ENCODE measurements around the gene FMOD. TPM values are rescaled to one million over a fixed set of nuclear protein-coding genes. Genes with fewer than 3 reads are reported as not detected.

The FMOD gene
- total RNA-seq: 10 to 100 TPM; 36.6 to 59.8 TPM
- 10 to 100 TPM; 65.2 to 97.6 (median 80.9) TPM for polyA plus RNA-seq (ENCODE audit: insufficient read length in 6 of 6)
- long read RNA-seq, donor 1, transcript FMOD-201 (3 exons, 3,310 nt): major isoform, 17 of 72 reads
- long read RNA-seq, donor 1, partial matches to known transcripts: 55 of 72 reads
- long read RNA-seq, donor 1, other reads (novel, unspliced or antisense): 0 of 72 reads
- long read RNA-seq, donor 2, transcript FMOD-201 (3 exons, 3,310 nt): major isoform, 12 of 75 reads
- long read RNA-seq, donor 2, partial matches to known transcripts: 63 of 75 reads
- long read RNA-seq, donor 2, other reads (novel, unspliced or antisense): 0 of 75 reads
- long read RNA-seq, donor 3, transcript FMOD-201 (3 exons, 3,310 nt): major isoform, 18 of 28 reads
- long read RNA-seq, donor 3, partial matches to known transcripts: 10 of 28 reads
- long read RNA-seq, donor 3, other reads (novel, unspliced or antisense): 0 of 28 reads
- long read RNA-seq, donor 4, transcript FMOD-201 (3 exons, 3,310 nt): major isoform, 8 of 12 reads
- long read RNA-seq, donor 4, partial matches to known transcripts: 1 of 12 reads
- long read RNA-seq, donor 4, other reads (novel, unspliced or antisense): 3 of 12 reads
- long read RNA-seq, donor 5, transcript FMOD-201 (3 exons, 3,310 nt): major isoform, 14 of 52 reads
- long read RNA-seq, donor 5, partial matches to known transcripts: 37 of 52 reads
- long read RNA-seq, donor 5, other reads (novel, unspliced or antisense): 0 of 52 reads
- long read RNA-seq, donor 6, transcript FMOD-201 (3 exons, 3,310 nt): major isoform, 28 of 82 reads
- long read RNA-seq, donor 6, partial matches to known transcripts: 54 of 82 reads
- long read RNA-seq, donor 6, other reads (novel, unspliced or antisense): 0 of 82 reads
- long read RNA-seq, donor 7, transcript FMOD-201 (3 exons, 3,310 nt): major isoform, 17 of 67 reads
- long read RNA-seq, donor 7, partial matches to known transcripts: 50 of 67 reads
- long read RNA-seq, donor 7, other reads (novel, unspliced or antisense): 0 of 67 reads
- long read RNA-seq, donor 8, transcript FMOD-201 (3 exons, 3,310 nt): major isoform, 18 of 104 reads
- long read RNA-seq, donor 8, partial matches to known transcripts: 86 of 104 reads
- long read RNA-seq, donor 8, other reads (novel, unspliced or antisense): 0 of 104 reads
- long read RNA-seq, donor 9, partial matches to known transcripts: 0 of 1 reads
- long read RNA-seq, donor 9, other reads (novel, unspliced or antisense): 0 of 1 reads
- long read RNA-seq, donor 10, partial matches to known transcripts: 2 of 5 reads
- long read RNA-seq, donor 10, other reads (novel, unspliced or antisense): 0 of 5 reads
- long read RNA-seq, donor 11, transcript FMOD-201 (3 exons, 3,310 nt): major isoform, 5 of 10 reads
- long read RNA-seq, donor 11, partial matches to known transcripts: 5 of 10 reads
- long read RNA-seq, donor 11, other reads (novel, unspliced or antisense): 0 of 10 reads
- long read RNA-seq, donor 12, transcript FMOD-201 (3 exons, 3,310 nt): major isoform, 16 of 44 reads
- long read RNA-seq, donor 12, partial matches to known transcripts: 28 of 44 reads
- long read RNA-seq, donor 12, other reads (novel, unspliced or antisense): 0 of 44 reads

- no peaks in the 10 kb centered on the region for H3K27me3 ChIP-seq
- H3K27ac ChIP-seq: peak within 1 kb of the TSS in 1 of 2 donors; percentile 13
- H3K36me3 ChIP-seq: no peaks in the 10 kb centered on the region
- ATAC-seq (peak; percentile 79), DNase-seq (peak in 3 of 4 donors; percentile 43 to 87 (median 82))
- TF ChIP-seq, protein P1, sequence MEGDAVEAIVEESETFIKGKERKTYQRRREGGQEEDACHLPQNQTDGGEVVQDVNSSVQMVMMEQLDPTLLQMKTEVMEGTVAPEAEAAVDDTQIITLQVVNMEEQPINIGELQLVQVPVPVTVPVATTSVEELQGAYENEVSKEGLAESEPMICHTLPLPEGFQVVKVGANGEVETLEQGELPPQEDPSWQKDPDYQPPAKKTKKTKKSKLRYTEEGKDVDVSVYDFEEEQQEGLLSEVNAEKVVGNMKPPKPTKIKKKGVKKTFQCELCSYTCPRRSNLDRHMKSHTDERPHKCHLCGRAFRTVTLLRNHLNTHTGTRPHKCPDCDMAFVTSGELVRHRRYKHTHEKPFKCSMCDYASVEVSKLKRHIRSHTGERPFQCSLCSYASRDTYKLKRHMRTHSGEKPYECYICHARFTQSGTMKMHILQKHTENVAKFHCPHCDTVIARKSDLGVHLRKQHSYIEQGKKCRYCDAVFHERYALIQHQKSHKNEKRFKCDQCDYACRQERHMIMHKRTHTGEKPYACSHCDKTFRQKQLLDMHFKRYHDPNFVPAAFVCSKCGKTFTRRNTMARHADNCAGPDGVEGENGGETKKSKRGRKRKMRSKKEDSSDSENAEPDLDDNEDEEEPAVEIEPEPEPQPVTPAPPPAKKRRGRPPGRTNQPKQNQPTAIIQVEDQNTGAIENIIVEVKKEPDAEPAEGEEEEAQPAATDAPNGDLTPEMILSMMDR (IDR thresholded peaks at IDR 0.05): no peak
- no peaks in the 10 kb centered on the region for H3K9me3 ChIP-seq
- H3K4me1 ChIP-seq: peaks cover 4 to 12% of the 10 kb centered on the region in 2 donors
- H3K4me3 ChIP-seq: peak within 1 kb of the TSS; percentile 3 to 14
- intact Hi-C loops (cut with DNase I): no loop called here
These were observed at the start of gene FMOD for GRCh38 chr1:203351037-203351625. FMOD (minus strand) TSS chr1:203351122; CDS start chr1:203348270, 2,852 bp downstream.

DNA sequence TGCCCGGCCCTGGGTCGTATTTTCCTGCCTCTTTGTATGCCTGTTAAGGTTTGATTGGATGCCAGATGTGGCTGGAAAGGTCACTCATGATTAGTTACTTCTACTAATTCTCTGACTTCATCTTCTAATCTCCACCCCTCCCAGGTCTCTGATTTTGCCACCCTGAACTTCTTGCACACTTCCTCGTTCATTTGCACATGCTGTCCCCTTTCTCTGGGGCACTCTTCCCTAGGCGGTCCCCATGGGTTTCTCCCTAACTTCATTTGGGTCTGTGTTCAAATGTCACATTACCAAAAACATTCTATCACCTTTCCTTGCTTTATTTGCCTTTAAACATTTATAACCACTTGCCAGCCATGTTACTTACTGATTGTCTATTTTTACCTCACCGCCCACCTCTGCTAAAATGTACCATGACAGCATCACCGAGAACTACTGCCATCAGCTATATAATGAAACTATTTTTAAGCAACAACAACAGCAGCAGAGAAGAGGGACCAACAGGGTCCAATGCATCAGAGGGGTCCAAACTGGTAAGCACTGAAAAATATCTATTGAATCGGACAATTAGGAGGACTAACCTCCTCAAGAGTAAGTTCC is 45.8 kb upstream of the FMOD start:
- Histone ChIP-seq H3K4me3 (no peak overlapping the region), H3K4me1 (no peaks in the 10 kb centered on the region), H3K27me3 (peaks cover 0 to 11% of the 10 kb centered on the region in 2 donors), H3K27ac (no peak overlapping the region), H3K9me3 (no peaks in the 10 kb centered on the region), H3K36me3 (no peaks in the 10 kb centered on the region)
- DNase-seq (no peak), ATAC-seq (no peak)
- TF ChIP-seq, protein P1 (IDR thresholded peaks at IDR 0.05): no peak
- intact Hi-C loops (cut with DNase I): no loop called here

- H3K4me3 ChIP-seq: no peak overlapping the region
- no peak for ATAC-seq
- peak overlapping the region in 1 of 2 donors; percentile 16 for H3K27ac ChIP-seq
- H3K9me3 ChIP-seq: no peaks in the 10 kb centered on the region
- H3K36me3 ChIP-seq: no peaks in the 10 kb centered on the region
- DNase-seq: peak in 1 of 4 donors; percentile 54
- H3K4me1 ChIP-seq: no peaks in the 10 kb centered on the region
- intact Hi-C loops (cut with DNase I): no loop called here
- H3K27me3 ChIP-seq: peaks cover 0 to 11% of the 10 kb centered on the region in 2 donors
- TF ChIP-seq, protein P1 (IDR thresholded peaks at IDR 0.05): no peak
These were observed 44.8 kb upstream of the FMOD start for GRCh38 chr1:203395751-203396150.

GRCh38 chr1:203390298-203390697 is 39.4 kb upstream of the FMOD start:
- TF ChIP-seq, protein P1 (IDR thresholded peaks at IDR 0.05): no peak
- intact Hi-C loops (cut with DNase I): no loop called here
- ATAC-seq (no peak), DNase-seq (no peak)
- H3K4me3 ChIP-seq: no peak overlapping the region
- H3K27me3 ChIP-seq: peaks cover 0 to 13% of the 10 kb centered on the region in 2 donors
- H3K9me3 ChIP-seq: no peaks in the 10 kb centered on the region
- no peaks in the 10 kb centered on the region for H3K4me1 ChIP-seq
- no peaks in the 10 kb centered on the region for H3K36me3 ChIP-seq
- no peak overlapping the region for H3K27ac ChIP-seq
